ENCODE measurements around the gene TIMMDC1.

GRCh38 chr3:119559441-119559963 lies 61.2 kb downstream of the TIMMDC1 start, which contains the start of gene CD80:
- TF ChIP-seq, protein P1, sequence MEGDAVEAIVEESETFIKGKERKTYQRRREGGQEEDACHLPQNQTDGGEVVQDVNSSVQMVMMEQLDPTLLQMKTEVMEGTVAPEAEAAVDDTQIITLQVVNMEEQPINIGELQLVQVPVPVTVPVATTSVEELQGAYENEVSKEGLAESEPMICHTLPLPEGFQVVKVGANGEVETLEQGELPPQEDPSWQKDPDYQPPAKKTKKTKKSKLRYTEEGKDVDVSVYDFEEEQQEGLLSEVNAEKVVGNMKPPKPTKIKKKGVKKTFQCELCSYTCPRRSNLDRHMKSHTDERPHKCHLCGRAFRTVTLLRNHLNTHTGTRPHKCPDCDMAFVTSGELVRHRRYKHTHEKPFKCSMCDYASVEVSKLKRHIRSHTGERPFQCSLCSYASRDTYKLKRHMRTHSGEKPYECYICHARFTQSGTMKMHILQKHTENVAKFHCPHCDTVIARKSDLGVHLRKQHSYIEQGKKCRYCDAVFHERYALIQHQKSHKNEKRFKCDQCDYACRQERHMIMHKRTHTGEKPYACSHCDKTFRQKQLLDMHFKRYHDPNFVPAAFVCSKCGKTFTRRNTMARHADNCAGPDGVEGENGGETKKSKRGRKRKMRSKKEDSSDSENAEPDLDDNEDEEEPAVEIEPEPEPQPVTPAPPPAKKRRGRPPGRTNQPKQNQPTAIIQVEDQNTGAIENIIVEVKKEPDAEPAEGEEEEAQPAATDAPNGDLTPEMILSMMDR (IDR thresholded peaks at IDR 0.05 in 8 of 11, conservative IDR thresholded peaks at IDR 0.05 in 3 of 11), result peak in 8 of 11 experiments; percentile 22 to 56 (median 40)
- TF ChIP-seq POLR2A (IDR thresholded peaks at IDR 0.05) (no peak), POLR2AphosphoS5 (IDR thresholded peaks at IDR 0.05) (peak in 2 of 3 donors; percentile 59 to 74)

Data from spleen (tissue), 7 donors.